HT1080 (cell line): ENCODE results near the gene PRR20G. TPM values are rescaled to one million over a fixed set of nuclear protein-coding genes. Genes with fewer than 3 reads are reported as not detected.
"Not testable (repeated sequence)": the region's sequence is repeated elsewhere in the genome, so short reads cannot be mapped to it uniquely, and the experiment has no call there.

Source experiments
- DNase-seq: peaks from one replicate; pipeline ENCODE4 v3.0.0-alpha.2; 2015; ENCODE audit warnings: low read depth
- total RNA-seq: library from RNA; depleted of rRNA; stranded (reverse); fragments of >200 nt; shearing (Covaris generic); gene quantifications from 2 replicates; pipeline ENCODE4 v1.2.3, GENCODE V29; 2014

Gene PRR20G
- total RNA-seq, 1 experiment from 2014 or later = not detected

- DNase-seq = no peak
These were observed 16.4 kb upstream of the PRR20G start for GRCh38 chr3:127304121-127304744.

- no peak for DNase-seq
These were observed 11.4 kb upstream of the PRR20G start for GRCh38 chr3:127299276-127299675.

GRCh38 chr3:127296959-127297358, 9.1 kb upstream of the PRR20G start:
- no peak for DNase-seq

- DNase-seq = no peak
These were observed 8.3 kb upstream of the PRR20G start for GRCh38 chr3:127296166-127296565.

GRCh38 chr3:127293650-127294049, 5.8 kb upstream of the PRR20G start:
- not testable (repeated sequence) for DNase-seq

GRCh38 chr3:127291611-127292010, 3.8 kb upstream of the PRR20G start:
- DNase-seq = no peak

GRCh38 chr3:127291114-127291513, 3.3 kb upstream of the PRR20G start:
- DNase-seq = no peak

- peak; percentile 44 for DNase-seq
These were observed 2.1 kb upstream of the PRR20G start for GRCh38 chr3:127289706-127290575.

- peak; percentile 41 for DNase-seq
These were observed 1.3 kb upstream of the PRR20G start for GRCh38 chr3:127288921-127289705.

GRCh38 chr3:127288343-127288742, 497 bp upstream of the PRR20G start:
- DNase-seq = no peak

GRCh38 chr3:127286571-127287140, 1.2 kb downstream of the PRR20G start:
- DNase-seq = peak; percentile 65

GRCh38 chr3:127284258-127284657, 3.6 kb downstream of the PRR20G start:
- no peak for DNase-seq

GRCh38 chr3:127277561-127277960, 10.3 kb downstream of the PRR20G start:
- peak; percentile 56 for DNase-seq

- no peak for DNase-seq
These were observed 10.9 kb downstream of the PRR20G start for GRCh38 chr3:127276995-127277394.

- DNase-seq = no peak
These were observed 11.4 kb downstream of the PRR20G start for GRCh38 chr3:127276396-127276795.

GRCh38 chr3:127275287-127275781, 12.5 kb downstream of the PRR20G start:
- DNase-seq = peak; percentile 95

GRCh38 chr3:127274200-127274760, 13.6 kb downstream of the PRR20G start:
- no peak for DNase-seq

- no peak for DNase-seq
These were observed 14.6 kb downstream of the PRR20G start for GRCh38 chr3:127273206-127273605.

- no peak for DNase-seq
These were observed 21.7 kb downstream of the PRR20G start for GRCh38 chr3:127266186-127266585.

- DNase-seq = no peak
These were observed 22.3 kb downstream of the PRR20G start for GRCh38 chr3:127265581-127265981.
